ENCODE data around the gene LDLRAD4.
"Not testable (repeated sequence)": the region's sequence is repeated elsewhere in the genome, so short reads cannot be mapped to it uniquely, and the experiment has no call there.

LDLRAD4 gene

GRCh38 chr18:13599031-13599430 lies 380.5 kb downstream of the LDLRAD4 start:
- no peaks in the 10 kb centered on the region for H3K27me3 ChIP-seq
- no peak overlapping the region; a peak in 1 of 20 replicates for H3K4me3 ChIP-seq
- TF ChIP-seq Cebpa-rat (IDR thresholded peaks at IDR 0.05), result no peak
- H3K9me3 ChIP-seq (replicated peaks in 1 of 11), result peaks cover 40 to 78% (median 64%) of the 10 kb centered on the region in 11 experiments
- H3K4me1 ChIP-seq, result peaks cover 0 to 26% (median 14%) of the 10 kb centered on the region in 10 experiments; a peak in 16 of 20 replicates
- peak overlapping the region in 2 of 11 experiments; percentile 0 to 58; a peak in 2 of 22 replicates for H3K4me2 ChIP-seq
- peaks cover 7 to 56% (median 37%) of the 10 kb centered on the region in 11 experiments; a peak in 21 of 22 replicates for H3K36me3 ChIP-seq
- H4K20me1 ChIP-seq, result no peaks in the 10 kb centered on the region; a peak in 1 of 22 replicates
- H3K27ac ChIP-seq, result no peak overlapping the region
- H3K9ac ChIP-seq, result no peak overlapping the region

GRCh38 chr18:13603304-13604019 lies 384.9 kb downstream of the LDLRAD4 start:
- H3K36me3 ChIP-seq, result peaks cover 0 to 19% (median 8%) of the 10 kb centered on the region in 11 experiments; a peak in 17 of 22 replicates
- no peak overlapping the region for H3K9ac ChIP-seq
- H3K9me3 ChIP-seq (replicated peaks in 1 of 11), result peaks cover 7 to 34% (median 26%) of the 10 kb centered on the region in 11 experiments
- H3K4me2 ChIP-seq, result peak overlapping the region in 6 of 11 experiments; percentile 4 to 49 (median 25); a peak in 6 of 22 replicates
- no peak for TF ChIP-seq Cebpa-rat (IDR thresholded peaks at IDR 0.05)
- H3K4me3 ChIP-seq, result no peak overlapping the region
- no peaks in the 10 kb centered on the region for H3K27me3 ChIP-seq
- H4K20me1 ChIP-seq, result no peaks in the 10 kb centered on the region
- no peak overlapping the region for H3K27ac ChIP-seq
- H3K4me1 ChIP-seq, result peaks cover 27 to 63% (median 44%) of the 10 kb centered on the region in 10 experiments

- Histone ChIP-seq H3K27ac (peak overlapping the region in 1 of 11 experiments; percentile 14; a peak in 2 of 22 replicates), H3K36me3 (peaks cover 0 to 9% (median 0%) of the 10 kb centered on the region in 11 experiments; a peak in 4 of 22 replicates), H3K4me3 (no peak overlapping the region), H3K4me2 (peak overlapping the region in 8 of 11 experiments; percentile 16 to 66 (median 56); a peak in 14 of 22 replicates), H3K9ac (no peak overlapping the region), H3K27me3 (no peaks in the 10 kb centered on the region), H4K20me1 (no peaks in the 10 kb centered on the region), H3K4me1 (peaks cover 30 to 76% (median 57%) of the 10 kb centered on the region in 10 experiments), H3K9me3 (replicated peaks in 1 of 11) (peaks cover 0 to 23% (median 14%) of the 10 kb centered on the region in 11 experiments; a peak in 11 of 22 replicates)
- no peak for TF ChIP-seq Cebpa-rat (IDR thresholded peaks at IDR 0.05)
Measured at GRCh38 chr18:13604786-13605185, 386.2 kb downstream of the LDLRAD4 start.

GRCh38 chr18:13605477-13605876 lies 386.9 kb downstream of the LDLRAD4 start:
- Histone ChIP-seq H3K9me3 (replicated peaks in 1 of 11) (peaks cover 0 to 19% (median 10%) of the 10 kb centered on the region in 11 experiments; a peak in 11 of 22 replicates), H3K27me3 (no peaks in the 10 kb centered on the region), H3K36me3 (peaks cover 0 to 9% (median 0%) of the 10 kb centered on the region in 11 experiments; a peak in 4 of 22 replicates), H3K9ac (no peak overlapping the region), H3K4me2 (peak overlapping the region in 10 of 11 experiments; percentile 4 to 66 (median 40); a peak in 16 of 22 replicates), H4K20me1 (no peaks in the 10 kb centered on the region), H3K4me3 (no peak overlapping the region), H3K4me1 (peaks cover 36 to 80% (median 64%) of the 10 kb centered on the region in 10 experiments), H3K27ac (peak overlapping the region in 3 of 11 experiments; percentile 16 to 67 (median 27); a peak in 5 of 22 replicates)
- TF ChIP-seq Cebpa-rat (IDR thresholded peaks at IDR 0.05), result no peak

- no peak overlapping the region for H3K9ac ChIP-seq
- no peak overlapping the region for H3K4me3 ChIP-seq
- no peak for TF ChIP-seq Cebpa-rat (IDR thresholded peaks at IDR 0.05)
Measured at GRCh38 chr18:13605901-13606300, 387.3 kb downstream of the LDLRAD4 start.

DNA sequence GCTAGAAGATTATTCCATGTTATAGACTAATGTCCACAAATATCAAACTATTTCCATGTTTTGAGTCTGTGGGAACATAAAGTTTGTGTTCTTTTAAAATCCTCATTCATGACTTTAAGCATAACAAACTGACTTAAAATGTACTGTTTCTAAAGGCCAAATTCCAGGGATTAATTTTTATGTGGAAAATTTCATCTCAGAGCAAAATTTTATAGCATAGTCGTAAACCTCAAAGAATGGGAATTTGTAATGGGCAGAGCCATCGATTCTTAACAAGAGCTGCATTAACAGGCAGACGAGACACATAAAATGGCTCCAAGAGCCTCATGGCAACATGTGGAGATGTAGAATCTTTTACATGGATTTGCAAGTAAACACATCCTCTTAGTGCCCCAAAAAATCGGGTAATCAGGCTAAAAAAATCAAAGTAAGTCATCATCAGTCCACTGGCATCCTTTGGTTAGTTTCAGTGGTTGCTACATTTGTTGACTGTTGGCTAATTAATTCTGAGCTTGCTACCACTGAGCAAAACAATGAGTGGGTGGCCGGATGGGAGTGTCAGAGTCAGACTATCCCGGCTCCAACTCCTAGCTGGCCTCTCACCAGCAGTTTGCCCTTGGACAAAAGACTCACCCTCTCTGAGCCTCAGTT lies 388.2 kb downstream of the LDLRAD4 start:
- no peak for TF ChIP-seq Cebpa-rat (IDR thresholded peaks at IDR 0.05)
- Histone ChIP-seq H3K9me3 (replicated peaks in 1 of 11) (peaks cover 0 to 6% (median 0%) of the 10 kb centered on the region in 11 experiments; a peak in 3 of 22 replicates), H3K4me1 (peaks cover 49 to 83% (median 77%) of the 10 kb centered on the region in 10 experiments), H3K36me3 (peaks cover 0 to 5% (median 0%) of the 10 kb centered on the region in 11 experiments; a peak in 2 of 22 replicates), H3K4me2 (peak overlapping the region in 9 of 11 experiments; percentile 3 to 66 (median 26); a peak in 11 of 22 replicates), H3K4me3 (no peak overlapping the region), H3K9ac (no peak overlapping the region), H4K20me1 (peaks cover 0 to 4% (median 0%) of the 10 kb centered on the region in 11 experiments; a peak in 3 of 22 replicates), H3K27me3 (no peaks in the 10 kb centered on the region), H3K27ac (peak overlapping the region in 4 of 11 experiments; percentile 21 to 67 (median 36); a peak in 4 of 22 replicates)

More at GRCh38 chr18:13605901-13606300, 387.3 kb downstream of the LDLRAD4 start:
- H3K36me3 ChIP-seq, result peaks cover 0 to 9% (median 0%) of the 10 kb centered on the region in 11 experiments; a peak in 4 of 22 replicates
- H4K20me1 ChIP-seq, result 0 out of 22 replicates have a peak, but pooled peaks cover 0 to 1% (median 0%) of the 10 kb centered on the region in 11 experiments
- H3K27ac ChIP-seq, result peak overlapping the region in 4 of 11 experiments; percentile 16 to 67 (median 33); a peak in 5 of 22 replicates
- H3K4me2 ChIP-seq, result peak overlapping the region in 10 of 11 experiments; percentile 4 to 66 (median 40); a peak in 16 of 22 replicates
- no peaks in the 10 kb centered on the region for H3K27me3 ChIP-seq
- peaks cover 0 to 14% (median 6%) of the 10 kb centered on the region in 11 experiments; a peak in 9 of 22 replicates for H3K9me3 ChIP-seq (replicated peaks in 1 of 11)
- peaks cover 41 to 80% (median 68%) of the 10 kb centered on the region in 10 experiments for H3K4me1 ChIP-seq

GRCh38 chr18:13608024-13608562 lies 389.5 kb downstream of the LDLRAD4 start:
- H3K36me3 ChIP-seq; H3K4me3 ChIP-seq; H3K9me3 ChIP-seq (replicated peaks in 1 of 11); H3K27me3 ChIP-seq: not testable (repeated sequence)
- H3K9ac ChIP-seq, result peak overlapping the region in 4 of 11 experiments; percentile 58 to 84 (median 68); a peak in 3 of 22 replicates
- peak overlapping the region; percentile 79 to 99 (median 96) for H3K4me2 ChIP-seq
- H3K4me1 ChIP-seq, result peaks cover 63 to 94% (median 85%) of the 10 kb centered on the region in 10 experiments
- H3K27ac ChIP-seq, result peak overlapping the region in 9 of 11 experiments; percentile 18 to 91 (median 82); a peak in 16 of 22 replicates
- peaks cover 0 to 15% (median 0%) of the 10 kb centered on the region in 11 experiments; a peak in 5 of 22 replicates for H4K20me1 ChIP-seq

All from BLaER1 treated with 17β-estradiol and CSF1 and Interleukin-3, amounts not matched to agents 10 nM and 100 nM (cell line).